ENCODE measurements around the gene POU6F1. TPM values are rescaled to one million over a fixed set of nuclear protein-coding genes. Genes with fewer than 3 reads are reported as not detected.

The POU6F1 gene
- total and polyA plus RNA-seq, 9 of the 15 experiments (the other 6 are each of a cell fraction or from before 2014, with no cell fraction given) = 0.14 to 3.3 (median 1.1) TPM

DNA sequence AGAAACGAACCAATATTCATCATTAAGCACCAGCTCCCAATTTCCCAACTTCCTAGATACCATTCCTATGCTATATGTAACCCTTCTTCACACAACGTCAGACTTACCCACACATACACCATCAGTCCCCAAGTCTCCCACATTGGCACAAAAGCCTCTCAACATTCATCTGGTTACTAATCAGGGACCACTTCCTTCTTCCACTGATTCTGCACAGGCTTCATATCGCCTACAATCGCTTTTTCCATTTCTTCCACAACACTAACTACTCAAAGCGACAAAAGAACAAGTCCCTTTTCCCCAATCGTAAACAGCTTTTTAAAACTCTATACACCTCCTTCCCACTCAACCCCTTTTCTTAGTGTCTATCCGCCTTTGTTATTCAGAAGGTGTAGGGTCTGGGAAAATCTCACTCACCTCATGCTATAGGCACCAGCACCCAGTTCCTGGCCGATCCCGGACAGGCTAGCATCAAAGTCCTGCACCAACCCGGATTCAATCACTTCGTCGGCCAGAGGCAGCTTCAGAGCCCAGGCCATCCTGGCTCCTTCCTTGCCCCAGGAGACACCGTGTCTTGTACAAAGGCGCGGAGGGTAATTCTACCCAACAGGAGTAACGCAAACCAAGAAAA is 45.9 kb downstream of the POU6F1 start:
- BruUV-seq (replicated peaks) = TSS peak; percentile 70
- in situ Hi-C loops (cut with MboI) = no loop called here
- DNase-seq (ENCODE audit: extremely low read depth in 1 of 4, low spot score in 3 of 4) (peak in 1 of 4 experiments; percentile 54), ATAC-seq (peak; percentile 50), FAIRE-seq (peak; percentile 32)
- ChIA-PET POLR2A (interaction anchor here (0.6 to 1.8 kb wide), 13 partner anchors 9 to 667 kb away, joined by 3 to 8 read pairs (median 4); partner anchors contain the start of genes DAZAP2 and DIP2B), CTCF (ENCODE audit: low intra/inter-chr PET ratio) (no interaction called here)
- H3K4me2 ChIP-seq (ENCODE audit: insufficient read depth, low read length) = peak overlapping the region; percentile 97
- no peaks in the 10 kb centered on the region for H3K27me3 ChIP-seq (ENCODE audit: control insufficient read depth in 2 of 2, insufficient read depth in 2 of 2, low read length in 2 of 2)
- H4K20me1 ChIP-seq (replicated peaks; ENCODE audit: control insufficient read depth, insufficient read depth, low read length) = no peaks in the 10 kb centered on the region
- H3K36me3 ChIP-seq (ENCODE audit: control insufficient read depth, insufficient read depth, low read length) = peaks cover 2% of the 10 kb centered on the region; the same call in 2 of the 3 replicates
- peak overlapping the region; percentile 99 for H3K27ac ChIP-seq (ENCODE audit: extremely low read depth, low read depth, low read length)
- H3K9me3 ChIP-seq (replicated peaks; ENCODE audit: control insufficient read depth, insufficient read depth, low read depth, low read length) = no peaks in the 10 kb centered on the region
- WGBS (ENCODE audit: insufficient coverage, low coverage, missing lambda C conversion rate) = 1% methylated on average over 16 of the region's 16 CpGs
- peak overlapping the region; percentile 58 for H3K4me3 ChIP-seq
- intact Hi-C loops (cut with micrococcal nuclease) = loop anchor here (2.0 kb wide), 1 partner anchor 75 kb away; no protein-coding TSS in a partner anchor
- peaks cover 3 to 9% of the 10 kb centered on the region in 2 experiments; a peak in 3 of 5 replicates for H3K4me1 ChIP-seq (replicated peaks in 1 of 2; ENCODE audit: control insufficient read depth in 2 of 2, insufficient read depth in 2 of 2, low read length in 2 of 2)
- H3K79me2 ChIP-seq (ENCODE audit: control insufficient read depth, insufficient read depth, low read length) = peaks cover 50% of the 10 kb centered on the region
- H3K9ac ChIP-seq (ENCODE audit: insufficient read depth in 1 of 2, low read depth in 2 of 2, low read length in 2 of 2) = peak overlapping the region; percentile 92 to 97
- H3K9me1 ChIP-seq (ENCODE audit: control insufficient read depth, insufficient read depth, low read length) = no peaks in the 10 kb centered on the region
- H2AFZ ChIP-seq (ENCODE audit: low read depth, low read length) = peak overlapping the region; percentile 99
- peak; percentile 58 for TF ChIP-seq ZSCAN29 (IDR thresholded peaks at IDR 0.05)
- TF ChIP-seq MCM7 (IDR thresholded peaks at IDR 0.05) = no peak
- TF ChIP-seq, protein P1, sequence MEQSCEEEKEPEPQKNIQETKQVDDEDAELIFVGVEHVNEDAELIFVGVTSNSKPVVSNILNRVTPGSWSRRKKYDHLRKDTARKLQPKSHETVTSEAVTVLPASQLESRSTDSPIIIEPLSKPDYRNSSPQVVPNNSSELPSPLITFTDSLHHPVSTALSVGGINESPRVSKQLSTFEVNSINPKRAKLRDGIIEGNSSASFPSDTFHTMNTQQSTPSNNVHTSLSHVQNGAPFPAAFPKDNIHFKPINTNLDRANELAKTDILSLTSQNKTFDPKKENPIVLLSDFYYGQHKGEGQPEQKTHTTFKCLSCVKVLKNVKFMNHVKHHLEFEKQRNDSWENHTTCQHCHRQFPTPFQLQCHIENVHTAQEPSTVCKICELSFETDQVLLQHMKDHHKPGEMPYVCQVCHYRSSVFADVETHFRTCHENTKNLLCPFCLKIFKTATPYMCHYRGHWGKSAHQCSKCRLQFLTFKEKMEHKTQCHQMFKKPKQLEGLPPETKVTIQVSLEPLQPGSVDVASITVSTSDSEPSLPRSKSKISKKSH (CRISPR knock-in tag; IDR thresholded peaks at IDR 0.05) = no peak
- TF ChIP-seq GTF2F1 (IDR thresholded peaks at IDR 0.05; ENCODE audit: low read depth, low read length) = 0 out of 2 replicates have a peak, but pooled peaks have one; percentile 4
- 0 out of 2 replicates have a peak, but pooled peaks have one; percentile 11 for TF ChIP-seq MTA2 (IDR thresholded peaks at IDR 0.05; ENCODE audit: low read depth)
- peak; percentile 76; the same call in 1 of the 2 replicates for TF ChIP-seq SPI1 (IDR thresholded peaks at IDR 0.05; ENCODE audit: borderline replicate concordance, low read depth, low read length)
- TF ChIP-seq FOXP1 (CRISPR knock-in tag; IDR thresholded peaks at IDR 0.05) = peak; percentile 7
- TF ChIP-seq, protein P2, sequence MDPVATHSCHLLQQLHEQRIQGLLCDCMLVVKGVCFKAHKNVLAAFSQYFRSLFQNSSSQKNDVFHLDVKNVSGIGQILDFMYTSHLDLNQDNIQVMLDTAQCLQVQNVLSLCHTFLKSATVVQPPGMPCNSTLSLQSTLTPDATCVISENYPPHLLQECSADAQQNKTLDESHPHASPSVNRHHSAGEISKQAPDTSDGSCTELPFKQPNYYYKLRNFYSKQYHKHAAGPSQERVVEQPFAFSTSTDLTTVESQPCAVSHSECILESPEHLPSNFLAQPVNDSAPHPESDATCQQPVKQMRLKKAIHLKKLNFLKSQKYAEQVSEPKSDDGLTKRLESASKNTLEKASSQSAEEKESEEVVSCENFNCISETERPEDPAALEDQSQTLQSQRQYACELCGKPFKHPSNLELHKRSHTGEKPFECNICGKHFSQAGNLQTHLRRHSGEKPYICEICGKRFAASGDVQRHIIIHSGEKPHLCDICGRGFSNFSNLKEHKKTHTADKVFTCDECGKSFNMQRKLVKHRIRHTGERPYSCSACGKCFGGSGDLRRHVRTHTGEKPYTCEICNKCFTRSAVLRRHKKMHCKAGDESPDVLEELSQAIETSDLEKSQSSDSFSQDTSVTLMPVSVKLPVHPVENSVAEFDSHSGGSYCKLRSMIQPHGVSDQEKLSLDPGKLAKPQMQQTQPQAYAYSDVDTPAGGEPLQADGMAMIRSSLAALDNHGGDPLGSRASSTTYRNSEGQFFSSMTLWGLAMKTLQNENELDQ (CRISPR knock-in tag; IDR thresholded peaks at IDR 0.05; ENCODE audit: borderline replicate concordance) = 0 out of 2 replicates have a peak, but pooled peaks have one; percentile 37
- TF ChIP-seq CBX5 (IDR thresholded peaks at IDR 0.05; ENCODE audit: borderline replicate concordance, low read depth) = no peak
- TF ChIP-seq HDAC1 (IDR thresholded peaks at IDR 0.05) = peak in 1 of 2 experiments; percentile 18; a peak in 2 of 4 replicates

All from K562 (cell line).